Limb (tissue), 2 donors: Measurements from ENCODE around the gene PRPF4.
A peak's percentile ranks its signal among the peaks of the same experiment; 100 is the strongest.
"Not testable (repeated sequence)": the region's sequence is repeated elsewhere in the genome, so short reads cannot be mapped to it uniquely, and the experiment has no call there.

ENCODE experiments used
- DNase-seq, 2 donors: peaks; one replicate each; pipeline ENCODE4 v3.0.0-alpha.2; 2016; ENCODE audit errors: extremely low spot score in 2 of 2

Gene PRPF4

GRCh38 chr9:113267911-113268566 is 7.4 kb upstream of the PRPF4 start:
- no peak for DNase-seq

GRCh38 chr9:113269355-113269754 is 6.1 kb upstream of the PRPF4 start:
- no peak for DNase-seq

- no peak for DNase-seq
These were observed 5.6 kb upstream of the PRPF4 start for GRCh38 chr9:113269871-113270270.

GRCh38 chr9:113274474-113275156 is 843 bp upstream of the PRPF4 start:
- peak; percentile 32 to 66 for DNase-seq

GRCh38 chr9:113278840-113279239 is 3.4 kb downstream of the PRPF4 start:
- DNase-seq: no peak

GRCh38 chr9:113281356-113281755 is 5.9 kb downstream of the PRPF4 start:
- no peak for DNase-seq

- no peak for DNase-seq
These were observed 13.6 kb downstream of the PRPF4 start for GRCh38 chr9:113289091-113289490.

- DNase-seq: no peak
These were observed 14.7 kb downstream of the PRPF4 start for GRCh38 chr9:113290052-113290607.

- no peak for DNase-seq
These were observed 17.9 kb downstream of the PRPF4 start for GRCh38 chr9:113293285-113293878.

- not testable (repeated sequence) for DNase-seq
These were observed 20.8 kb downstream of the PRPF4 start for GRCh38 chr9:113296247-113296646.

- no peak for DNase-seq
These were observed 21.5 kb downstream of the PRPF4 start for GRCh38 chr9:113296796-113297558.

GRCh38 chr9:113298311-113298710 is 22.9 kb downstream of the PRPF4 start:
- no peak for DNase-seq

GRCh38 chr9:113298924-113299770 is 23.7 kb downstream of the PRPF4 start:
- DNase-seq: no peak

- peak in 1 of 2 donors; percentile 20 for DNase-seq
These were observed 24.4 kb downstream of the PRPF4 start for GRCh38 chr9:113299800-113300292.

- DNase-seq: no peak
These were observed 26.1 kb downstream of the PRPF4 start for GRCh38 chr9:113301548-113301947.

- no peak for DNase-seq
These were observed 27.4 kb downstream of the PRPF4 start, which contains the start of gene RNF183 for GRCh38 chr9:113302792-113303418. TSS of gene RNF183 (minus strand) at chr9:113303376. CDS start at chr9:113298184, 5,192 bp downstream.

GRCh38 chr9:113306566-113306965 is 31.1 kb downstream of the PRPF4 start:
- no peak for DNase-seq

- no peak for DNase-seq
These were observed 32.0 kb downstream of the PRPF4 start for GRCh38 chr9:113307396-113307975.

GRCh38 chr9:113309204-113309813 is 33.9 kb downstream of the PRPF4 start:
- peak in 1 of 2 donors; percentile 44 for DNase-seq
